ENCODE results near the gene OR2T27. TPM values are rescaled to one million over a fixed set of nuclear protein-coding genes. Genes with fewer than 3 reads are reported as not detected.
A peak's percentile ranks its signal among the peaks of the same experiment; 100 is the strongest.

OR2T27 gene
- total and polyA plus RNA-seq, 12 donors = not detected

- ATAC-seq = no peak
- H3K4me1 ChIP-seq = no peaks in the 10 kb centered on the region
- H3K27ac ChIP-seq = no peak overlapping the region
- no peaks in the 10 kb centered on the region for H3K36me3 ChIP-seq
- no peaks in the 10 kb centered on the region for H3K9me3 ChIP-seq
- peaks cover 0 to 6% (median 0%) of the 10 kb centered on the region in 7 donors for H3K27me3 ChIP-seq
- H3K4me3 ChIP-seq = no peak overlapping the region
- TF ChIP-seq, protein P1, sequence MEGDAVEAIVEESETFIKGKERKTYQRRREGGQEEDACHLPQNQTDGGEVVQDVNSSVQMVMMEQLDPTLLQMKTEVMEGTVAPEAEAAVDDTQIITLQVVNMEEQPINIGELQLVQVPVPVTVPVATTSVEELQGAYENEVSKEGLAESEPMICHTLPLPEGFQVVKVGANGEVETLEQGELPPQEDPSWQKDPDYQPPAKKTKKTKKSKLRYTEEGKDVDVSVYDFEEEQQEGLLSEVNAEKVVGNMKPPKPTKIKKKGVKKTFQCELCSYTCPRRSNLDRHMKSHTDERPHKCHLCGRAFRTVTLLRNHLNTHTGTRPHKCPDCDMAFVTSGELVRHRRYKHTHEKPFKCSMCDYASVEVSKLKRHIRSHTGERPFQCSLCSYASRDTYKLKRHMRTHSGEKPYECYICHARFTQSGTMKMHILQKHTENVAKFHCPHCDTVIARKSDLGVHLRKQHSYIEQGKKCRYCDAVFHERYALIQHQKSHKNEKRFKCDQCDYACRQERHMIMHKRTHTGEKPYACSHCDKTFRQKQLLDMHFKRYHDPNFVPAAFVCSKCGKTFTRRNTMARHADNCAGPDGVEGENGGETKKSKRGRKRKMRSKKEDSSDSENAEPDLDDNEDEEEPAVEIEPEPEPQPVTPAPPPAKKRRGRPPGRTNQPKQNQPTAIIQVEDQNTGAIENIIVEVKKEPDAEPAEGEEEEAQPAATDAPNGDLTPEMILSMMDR (IDR thresholded peaks at IDR 0.05) = peak in 7 of 9 donors; percentile 26 to 66 (median 45)
- peak in 1 of 2 donors; percentile 45 for DNase-seq
- intact Hi-C loops (cut with DNase I) = loop anchor here in 2 of 10 donors (5.0 kb wide), 1 partner anchor 188 kb away; no protein-coding TSS in a partner anchor
- WGBS, 2 donors = 3 to 12% methylated on average over 3 of the region's 3 CpGs
Measured at GRCh38 chr1:248618878-248619277, 36.5 kb downstream of the OR2T27 start.

GRCh38 chr1:248618119-248618518 lies 37.2 kb downstream of the OR2T27 start:
- Histone ChIP-seq H3K27me3 (peaks cover 0 to 4% (median 0%) of the 10 kb centered on the region in 7 donors), H3K4me1 (no peaks in the 10 kb centered on the region), H3K9me3 (no peaks in the 10 kb centered on the region), H3K27ac (no peak overlapping the region), H3K36me3 (no peaks in the 10 kb centered on the region), H3K4me3 (no peak overlapping the region)
- TF ChIP-seq, protein P1 (IDR thresholded peaks at IDR 0.05) = no peak
- 69 to 77% methylated on average over 7 of the region's 7 CpGs for WGBS, 2 donors
- intact Hi-C loops (cut with DNase I) = loop anchor here in 2 of 10 donors (5.0 kb wide), 1 partner anchor 189 kb away; no protein-coding TSS in a partner anchor
- ATAC-seq (no peak), DNase-seq (no peak)

DNA sequence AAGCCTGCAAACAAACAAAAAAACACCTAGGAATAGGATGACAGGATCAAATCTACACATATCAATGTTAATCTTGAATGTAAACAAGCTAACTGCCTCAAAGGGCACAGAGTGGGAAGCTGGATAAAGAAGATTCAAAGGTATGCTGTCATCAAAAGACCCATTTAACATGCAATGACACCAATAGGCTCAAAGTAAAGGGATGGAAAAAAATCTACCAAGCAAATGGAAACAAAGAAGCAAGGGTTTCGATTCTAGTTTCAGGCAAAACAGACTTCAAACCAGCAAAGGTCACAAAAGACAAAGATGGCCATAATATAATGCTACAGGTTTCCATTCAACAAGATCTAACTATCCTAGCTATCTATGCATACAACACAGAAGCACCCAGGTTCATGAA lies 41.6 kb downstream of the OR2T27 start:
- 56 to 75% methylated on average over 1 of the region's 1 CpG for WGBS, 2 donors

DNA sequence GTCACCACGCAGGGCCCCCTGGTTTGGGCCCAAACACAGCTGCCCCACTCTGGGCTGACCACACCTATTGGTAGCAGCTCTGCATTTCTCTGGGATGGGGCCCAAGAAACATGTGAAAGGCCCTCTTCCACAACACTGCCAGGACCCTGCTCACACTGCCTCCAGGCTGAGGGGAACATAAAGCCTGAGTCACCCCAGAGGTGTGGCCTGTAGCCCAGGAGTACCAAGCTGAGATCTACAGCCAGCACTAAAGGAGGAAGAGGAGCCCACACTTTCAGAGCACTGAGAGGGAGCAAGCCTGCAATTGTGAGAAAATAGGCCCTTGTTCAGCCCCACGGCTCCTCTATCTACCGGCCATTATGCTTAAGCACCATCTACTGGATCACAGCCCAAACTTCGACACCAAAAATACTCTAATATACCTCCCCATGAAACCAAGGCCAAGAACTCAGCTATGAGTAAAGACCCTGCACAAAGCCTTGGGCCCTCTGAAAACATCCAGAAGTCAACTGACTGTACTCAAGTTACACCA lies 43.4 kb downstream of the OR2T27 start:
- DNase-seq = no peak
- no peaks in the 10 kb centered on the region for H3K9me3 ChIP-seq
- no peak overlapping the region for H3K27ac ChIP-seq
- H3K36me3 ChIP-seq = no peaks in the 10 kb centered on the region
- H3K27me3 ChIP-seq = peaks cover 0 to 10% (median 0%) of the 10 kb centered on the region in 7 donors
- H3K4me1 ChIP-seq = no peaks in the 10 kb centered on the region
- H3K4me3 ChIP-seq = no peak overlapping the region
- TF ChIP-seq, protein P1 (IDR thresholded peaks at IDR 0.05) = no peak
- 62 to 69% methylated on average over 3 to 4 of the region's 4 CpGs for WGBS, 2 donors
- no peak for ATAC-seq
- intact Hi-C loops (cut with DNase I) = no loop called here

More for the DNA sequence above, 41.6 kb downstream of the OR2T27 start:
- no peaks in the 10 kb centered on the region for H3K36me3 ChIP-seq
- no peak overlapping the region for H3K27ac ChIP-seq
- no peaks in the 10 kb centered on the region for H3K4me1 ChIP-seq
- no peak overlapping the region for H3K4me3 ChIP-seq
- intact Hi-C loops (cut with DNase I) = no loop called here
- DNase-seq = no peak
- H3K9me3 ChIP-seq = no peaks in the 10 kb centered on the region
- no peak for ATAC-seq
- H3K27me3 ChIP-seq = peaks cover 0 to 10% (median 0%) of the 10 kb centered on the region in 7 donors
- TF ChIP-seq, protein P1 (IDR thresholded peaks at IDR 0.05) = no peak
